IPS-11a (cell line): ENCODE results near the gene SYNDIG1.

Source experiments
- H3K4me3 ChIP-seq: one replicate; pipeline ENCODE4 v1.5.1; 2013; ENCODE audit warnings: low read depth, low read length, control low read depth

SYNDIG1 gene

DNA sequence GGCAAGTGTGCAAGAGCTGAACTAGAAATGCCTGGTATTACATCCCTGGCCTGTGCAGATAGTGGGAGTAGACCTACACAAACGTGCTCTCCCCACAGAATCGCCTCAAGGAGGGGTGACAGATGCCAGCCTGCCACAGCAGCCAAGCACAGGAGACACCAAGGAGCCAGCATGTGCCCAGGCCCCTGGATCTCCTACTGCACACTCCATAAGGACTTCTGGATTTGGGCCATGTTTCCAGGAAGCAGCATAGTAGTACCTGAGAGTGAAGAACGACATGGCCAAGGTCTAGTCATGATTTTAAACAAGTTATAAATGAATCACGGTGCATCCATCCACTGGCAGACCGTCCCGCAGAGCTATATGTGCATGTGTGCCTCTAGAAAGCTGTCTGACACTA lies 232.2 kb downstream of the SYNDIG1 start:
- no peak overlapping the region for H3K4me3 ChIP-seq

DNA sequence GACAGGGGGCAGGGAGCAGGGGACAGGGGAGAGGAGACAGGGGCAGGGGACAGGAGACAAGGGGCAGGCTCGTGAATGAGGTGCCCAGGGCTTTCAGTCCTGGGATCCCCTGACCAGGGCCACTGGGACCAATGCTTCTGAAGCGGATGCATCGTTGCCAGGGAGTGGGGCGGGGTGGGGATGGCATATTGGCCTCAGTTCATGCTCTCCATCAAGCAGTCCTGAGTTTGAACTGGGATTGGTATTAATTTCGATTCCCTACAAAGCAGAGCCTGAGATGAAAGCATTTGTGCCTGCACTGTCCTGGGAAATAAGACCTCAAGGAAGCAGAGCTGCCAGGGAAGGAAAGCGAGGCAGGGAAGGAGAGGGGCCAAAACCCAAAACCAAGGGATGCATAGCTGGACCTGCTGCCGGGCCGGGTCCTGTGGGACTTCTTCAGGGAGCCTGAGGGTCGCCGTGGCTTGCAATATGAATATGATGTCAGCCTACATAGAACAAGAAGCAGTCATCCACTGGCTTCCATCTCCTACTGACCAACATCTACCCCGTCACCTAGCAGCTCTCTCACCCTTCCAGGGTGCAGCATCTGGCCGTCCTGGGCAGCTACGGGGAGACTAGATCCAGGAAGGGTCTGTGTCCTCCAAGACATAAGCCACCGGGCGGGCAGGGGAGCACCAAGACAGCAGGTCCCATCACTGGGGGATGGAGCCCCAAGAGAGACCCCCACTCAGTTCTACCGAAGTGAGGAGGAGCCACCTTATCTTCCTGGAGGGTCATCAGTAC lies 233.3 kb downstream of the SYNDIG1 start:
- H3K4me3 ChIP-seq = no peak overlapping the region

DNA sequence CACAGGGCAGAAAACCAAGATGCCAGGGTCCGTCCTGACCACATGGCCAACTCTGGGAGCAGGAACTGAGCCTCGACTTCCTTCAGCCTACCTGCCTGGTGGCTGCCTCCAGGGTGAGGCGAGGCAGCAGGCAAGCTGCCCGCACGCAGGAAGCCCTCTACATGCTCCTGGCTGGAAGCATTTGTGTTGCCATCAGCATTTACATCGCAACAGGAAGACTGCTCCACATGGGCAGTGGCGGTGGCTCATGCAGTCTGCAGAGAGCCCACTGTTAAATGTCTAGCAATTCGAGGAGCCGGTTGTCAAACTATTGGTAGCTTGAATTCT lies 233.8 kb downstream of the SYNDIG1 start:
- no peak overlapping the region for H3K4me3 ChIP-seq

DNA sequence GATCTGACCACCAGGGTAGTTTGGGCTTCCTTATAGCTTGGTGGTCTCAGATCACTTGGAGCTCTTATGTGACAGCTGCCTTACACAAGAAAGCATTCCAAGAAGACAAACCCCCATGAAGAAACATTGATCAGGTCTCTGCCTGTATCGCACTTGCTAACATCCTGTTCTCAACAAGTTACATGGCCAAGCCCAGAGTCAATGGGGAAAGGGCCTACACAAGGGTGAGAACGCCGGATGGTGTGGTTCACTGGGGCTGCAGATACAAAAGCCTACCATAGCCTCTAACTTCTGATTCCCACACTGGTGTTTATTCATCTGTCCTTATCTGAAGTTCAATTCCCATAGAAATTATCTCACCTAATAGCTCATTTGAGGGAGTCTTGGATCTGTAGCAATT lies 235.5 kb downstream of the SYNDIG1 start:
- no peak overlapping the region for H3K4me3 ChIP-seq

GRCh38 chr20:24705486-24705885 lies 236.1 kb downstream of the SYNDIG1 start:
- no peak overlapping the region for H3K4me3 ChIP-seq

GRCh38 chr20:24708411-24709295 lies 239.2 kb downstream of the SYNDIG1 start:
- H3K4me3 ChIP-seq = no peak overlapping the region
